ENCODE data around the gene DCP2. TPM values are rescaled to one million over a fixed set of nuclear protein-coding genes. Genes with fewer than 3 reads are reported as not detected.

The DCP2 gene
- total RNA-seq, 4 donors from 2014 or later, result 15.7 to 26.7 (median 17.7) TPM

DNA sequence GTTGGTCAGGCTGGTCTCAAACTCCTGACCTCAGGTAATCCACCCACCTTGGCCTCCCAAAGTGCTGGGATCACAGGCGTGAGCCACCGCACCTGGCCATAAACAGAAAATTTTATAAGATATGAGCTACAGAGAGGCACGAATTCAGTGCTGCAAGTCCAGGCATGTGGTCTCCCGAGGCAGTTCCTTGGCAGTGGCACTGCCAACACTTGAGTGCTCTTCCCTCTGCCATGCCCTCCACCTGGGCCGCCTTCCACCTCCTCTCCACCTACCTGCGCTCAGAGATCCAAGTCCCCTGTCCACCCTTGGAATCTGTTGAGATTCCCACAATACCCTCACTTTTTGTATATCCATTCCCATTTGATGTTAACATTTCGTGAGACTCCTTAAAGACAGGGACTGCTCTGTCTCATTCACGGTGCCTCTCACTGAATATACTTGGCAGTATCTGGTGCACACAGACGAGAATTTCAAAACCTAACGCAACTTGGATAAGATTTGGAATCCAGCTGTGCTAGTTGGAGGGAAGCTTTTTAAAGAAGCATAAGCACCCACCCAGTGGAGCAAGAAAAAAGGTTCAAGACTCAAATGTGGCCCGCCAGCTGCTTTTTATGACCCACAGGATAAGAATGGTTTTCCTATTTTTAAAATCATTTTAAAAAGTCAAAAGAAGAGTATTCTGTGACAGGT lies 68.3 kb downstream of the DCP2 start:
- no peak for DNase-seq (ENCODE audit: extremely low spot score)
- Histone ChIP-seq H3K4me3 (no peak overlapping the region), H3K27ac (replicated peaks in 1 of 4) (no peak overlapping the region), H3K9me3 (no peaks in the 10 kb centered on the region), H3K4me1 (peaks cover 0 to 5% (median 2%) of the 10 kb centered on the region in 4 donors), H3K36me3 (peaks cover 0 to 79% (median 28%) of the 10 kb centered on the region in 4 donors), H3K27me3 (no peaks in the 10 kb centered on the region)
- TF ChIP-seq POLR2AphosphoS5 (IDR thresholded peaks at IDR 0.05) (no peak), POLR2A (IDR thresholded peaks at IDR 0.05; ENCODE audit: low read depth) (no peak), EP300 (IDR thresholded peaks at IDR 0.05) (no peak)
- TF ChIP-seq, protein P1, sequence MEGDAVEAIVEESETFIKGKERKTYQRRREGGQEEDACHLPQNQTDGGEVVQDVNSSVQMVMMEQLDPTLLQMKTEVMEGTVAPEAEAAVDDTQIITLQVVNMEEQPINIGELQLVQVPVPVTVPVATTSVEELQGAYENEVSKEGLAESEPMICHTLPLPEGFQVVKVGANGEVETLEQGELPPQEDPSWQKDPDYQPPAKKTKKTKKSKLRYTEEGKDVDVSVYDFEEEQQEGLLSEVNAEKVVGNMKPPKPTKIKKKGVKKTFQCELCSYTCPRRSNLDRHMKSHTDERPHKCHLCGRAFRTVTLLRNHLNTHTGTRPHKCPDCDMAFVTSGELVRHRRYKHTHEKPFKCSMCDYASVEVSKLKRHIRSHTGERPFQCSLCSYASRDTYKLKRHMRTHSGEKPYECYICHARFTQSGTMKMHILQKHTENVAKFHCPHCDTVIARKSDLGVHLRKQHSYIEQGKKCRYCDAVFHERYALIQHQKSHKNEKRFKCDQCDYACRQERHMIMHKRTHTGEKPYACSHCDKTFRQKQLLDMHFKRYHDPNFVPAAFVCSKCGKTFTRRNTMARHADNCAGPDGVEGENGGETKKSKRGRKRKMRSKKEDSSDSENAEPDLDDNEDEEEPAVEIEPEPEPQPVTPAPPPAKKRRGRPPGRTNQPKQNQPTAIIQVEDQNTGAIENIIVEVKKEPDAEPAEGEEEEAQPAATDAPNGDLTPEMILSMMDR (IDR thresholded peaks at IDR 0.05), result no peak
- intact Hi-C loops (cut with DNase I), result no loop called here
- WGBS, result 91% methylated on average over 11 of the region's 11 CpGs

- Histone ChIP-seq H3K36me3 (peaks cover 0 to 57% (median 23%) of the 10 kb centered on the region in 4 donors), H3K4me3 (no peak overlapping the region), H3K4me1 (peaks cover 15 to 22% (median 21%) of the 10 kb centered on the region in 4 donors), H3K27ac (replicated peaks in 1 of 4) (no peak overlapping the region), H3K27me3 (no peaks in the 10 kb centered on the region), H3K9me3 (no peaks in the 10 kb centered on the region)
- intact Hi-C loops (cut with DNase I), result no loop called here
- WGBS, result 62% methylated on average over 2 of the region's 2 CpGs
- no peak for TF ChIP-seq POLR2A (IDR thresholded peaks at IDR 0.05; ENCODE audit: low read depth)
- TF ChIP-seq, protein P1 (IDR thresholded peaks at IDR 0.05), result no peak
- TF ChIP-seq EP300 (IDR thresholded peaks at IDR 0.05), result no peak
- TF ChIP-seq POLR2AphosphoS5 (IDR thresholded peaks at IDR 0.05), result no peak
- DNase-seq (ENCODE audit: extremely low spot score), result no peak
Observed at GRCh38 chr5:113047234-113047633, 70.6 kb downstream of the DCP2 start.

DNA sequence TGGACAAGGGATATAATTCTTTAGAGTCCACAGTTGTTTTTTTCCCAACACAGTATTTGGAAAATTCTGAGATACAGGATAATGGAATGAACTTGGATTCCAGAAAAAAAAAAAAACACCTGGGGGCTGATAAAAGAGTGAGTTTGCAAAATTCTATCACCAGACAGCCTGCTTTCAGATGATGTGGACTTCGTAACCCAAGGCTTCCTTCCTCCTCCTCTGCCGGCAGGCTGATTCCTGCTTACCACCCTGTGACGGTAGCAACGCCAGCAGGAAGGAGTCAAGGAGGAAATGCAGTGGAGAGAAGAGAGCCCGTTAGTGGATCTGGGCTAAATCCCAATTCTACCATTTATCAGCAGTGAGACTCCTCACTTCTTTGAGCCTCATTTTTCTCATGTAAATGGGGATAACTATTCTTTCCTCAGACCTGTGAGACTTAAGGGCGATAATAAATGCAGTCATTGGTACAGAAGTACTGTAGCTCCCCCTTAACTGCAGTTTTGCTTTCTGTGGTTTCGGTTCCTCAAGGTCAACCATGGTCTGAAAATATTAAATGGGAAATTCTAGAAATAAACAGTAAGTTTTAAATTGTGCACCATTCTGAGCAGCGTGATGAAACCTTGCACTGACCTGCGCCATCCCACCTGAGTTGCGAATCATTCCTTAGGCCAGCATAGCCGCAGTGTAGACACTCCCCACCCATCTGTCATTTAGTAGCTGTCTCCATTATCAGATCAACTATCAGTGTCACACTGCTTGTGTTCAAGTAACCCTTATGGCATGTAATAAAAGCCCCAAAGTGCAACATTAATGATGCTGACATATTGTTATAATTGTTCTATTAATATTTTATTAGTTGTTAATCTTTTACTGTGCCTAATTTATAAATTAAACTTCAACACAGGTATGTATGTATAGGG lies 71.4 kb downstream of the DCP2 start:
- Histone ChIP-seq H3K4me1 (peaks cover 15 to 24% (median 22%) of the 10 kb centered on the region in 4 donors), H3K36me3 (peaks cover 0 to 53% (median 25%) of the 10 kb centered on the region in 4 donors), H3K27me3 (no peaks in the 10 kb centered on the region), H3K9me3 (no peaks in the 10 kb centered on the region), H3K4me3 (no peak overlapping the region), H3K27ac (replicated peaks in 1 of 4) (no peak overlapping the region)
- intact Hi-C loops (cut with DNase I), result no loop called here
- 83% methylated on average over 11 of the region's 11 CpGs for WGBS
- DNase-seq (ENCODE audit: extremely low spot score), result no peak
- TF ChIP-seq, protein P1 (IDR thresholded peaks at IDR 0.05), result no peak
- TF ChIP-seq POLR2A (IDR thresholded peaks at IDR 0.05; ENCODE audit: low read depth) (no peak), POLR2AphosphoS5 (IDR thresholded peaks at IDR 0.05) (no peak)

DNA sequence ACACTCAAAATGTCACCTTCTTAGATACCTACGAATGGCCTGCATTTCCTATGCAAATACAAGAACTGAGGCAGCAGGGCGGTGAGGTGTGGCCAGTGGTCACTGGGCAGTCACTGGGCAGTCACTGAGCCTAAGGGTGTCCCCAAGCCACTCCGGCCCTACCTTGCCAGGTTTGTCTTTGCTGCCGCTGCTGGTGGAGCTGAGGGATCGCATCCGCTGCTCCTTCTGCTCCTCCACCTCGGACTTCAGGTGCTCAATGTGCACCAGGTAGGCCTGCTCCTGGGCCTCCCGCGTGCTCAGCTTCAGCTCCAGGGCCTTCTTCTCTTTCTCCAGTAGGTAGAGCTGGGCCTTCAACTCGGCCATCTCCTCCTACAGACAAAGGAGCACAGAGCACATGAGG lies 72.3 kb downstream of the DCP2 start:
- Histone ChIP-seq H3K36me3 (peaks cover 0 to 54% (median 31%) of the 10 kb centered on the region in 4 donors), H3K27me3 (no peaks in the 10 kb centered on the region), H3K4me3 (no peak overlapping the region), H3K27ac (replicated peaks in 1 of 4) (no peak overlapping the region), H3K4me1 (peaks cover 15 to 24% (median 17%) of the 10 kb centered on the region in 4 donors), H3K9me3 (no peaks in the 10 kb centered on the region)
- TF ChIP-seq POLR2A (IDR thresholded peaks at IDR 0.05; ENCODE audit: low read depth) (no peak), POLR2AphosphoS5 (IDR thresholded peaks at IDR 0.05) (no peak), EP300 (IDR thresholded peaks at IDR 0.05) (no peak)
- TF ChIP-seq, protein P1 (IDR thresholded peaks at IDR 0.05), result no peak
- WGBS, result 99% methylated on average over 9 of the region's 10 CpGs
- DNase-seq (ENCODE audit: extremely low spot score), result no peak
- intact Hi-C loops (cut with DNase I), result no loop called here
